Right lobe of liver (tissue), 6 donors: Measurements from ENCODE around the gene NAT8L. TPM values are rescaled to one million over a fixed set of nuclear protein-coding genes. Genes with fewer than 3 reads are reported as not detected.

Source experiments
- ATAC-seq, 4 donors: fragments of 200-7000 bp; cut with Tn5 transposase; one replicate each; pipeline ENCODE4 v1.9.1; 2020; ENCODE audit warnings: mild to moderate bottlenecking in 4 of 4, moderate library complexity in 4 of 4
- DNase-seq, 3 donors: peaks; one replicate each; pipeline ENCODE4 v3.0.0-alpha.2; 2020
- H3K27ac ChIP-seq, 3 donors: fragments of 200-600 bp; one replicate each; pipeline ENCODE4 v1.8.0; 2022
- H3K27me3 ChIP-seq, 2 donors: fragments of 200-600 bp; one replicate each; pipeline ENCODE4 v1.8.0; 2022
- H3K36me3 ChIP-seq, 4 donors: fragments of 200-600 bp; sonication (generic) in 1 of 4; one replicate each; pipeline versions ENCODE4 v1.5.1 to v1.8.0; 2017 to 2022; ENCODE audit warnings: control low read depth in 1 of 4
- H3K4me1 ChIP-seq, 4 donors: fragments of 200-600 bp; sonication (generic) in 1 of 4; one replicate each; pipeline versions ENCODE4 v1.5.1 to v1.8.0; 2017 to 2022; ENCODE audit warnings: control low read depth in 1 of 4
- H3K4me3 ChIP-seq, 3 donors: fragments of 200-600 bp; one replicate each; pipeline ENCODE4 v1.8.0; 2022
- H3K9me3 ChIP-seq, 4 donors: fragments of 200-600 bp; sonication (generic) in 1 of 4; one replicate each; pipeline versions ENCODE4 v1.5.1 to v1.8.0; 2017 to 2022; ENCODE audit warnings: control low read depth in 1 of 4
- POLR2A ChIP-seq: fragments of 450-650 bp; IDR thresholded peaks from one replicate; pipeline ENCODE4 v1.6.1; 2017; ENCODE audit warnings: antibody characterized with exemption, mild to moderate bottlenecking
- WGBS: methylation state at CpG from one replicate; pipeline ENCODE4 v1.1.6; 2018; ENCODE audit warnings: low coverage, low lambda C conversion rate; ENCODE audit not compliant: insufficient coverage; ENCODE audit errors: missing lambda C conversion rate; 5-methylcytosine and 5-hydroxymethylcytosine counted together
- intact Hi-C, 2 donors: fragments of 100-400 bp; cut with DNase I; formaldehyde crosslinking; loops; one replicate each; pipeline versions ENCODE4 v1.11.2 to v1.14.1; 2022
- total RNA-seq, 6 experiments: library from RNA; depleted of rRNA in 2 of 6; stranded (reverse); fragments of >200 nt in 2 of 6; fragmentation: NEBNext Ultra II Directional in 3 of 6; extraction: Animal tissue kit (Norgen Biotek cat#: 25700) in 3 of 6; gene quantifications; one replicate each; pipeline versions ENCODE4 v1.1.0 to v1.2.4, GENCODE V29; 2016 to 2023
- TF ChIP-seq, protein P1 (sequence below), 4 donors: fragments of 200-600 bp in 3 of 4; fragments of 450-650 bp in 1 of 4; IDR thresholded peaks; one replicate each; pipeline versions ENCODE4 v1.5.1 to v1.8.0; 2016 to 2022; ENCODE audit warnings: antibody characterized with exemption in 4 of 4, mild to moderate bottlenecking in 2 of 4
- donor health status: DM: no; HTN: yes; CAD: no.
- donor health status: DM: no; HTN: no; CAD: no.
- donor health status: DM: no; HTN: no; CAD: no.
- donor health status: DM: no; HTN: yes; CAD: no.
- donor health status: DM: no; HTN: yes; CAD: no.

The NAT8L gene
- total RNA-seq, 6 experiments from 2014 or later: 0.02 to 0.05 TPM; not detected in 4

DNA sequence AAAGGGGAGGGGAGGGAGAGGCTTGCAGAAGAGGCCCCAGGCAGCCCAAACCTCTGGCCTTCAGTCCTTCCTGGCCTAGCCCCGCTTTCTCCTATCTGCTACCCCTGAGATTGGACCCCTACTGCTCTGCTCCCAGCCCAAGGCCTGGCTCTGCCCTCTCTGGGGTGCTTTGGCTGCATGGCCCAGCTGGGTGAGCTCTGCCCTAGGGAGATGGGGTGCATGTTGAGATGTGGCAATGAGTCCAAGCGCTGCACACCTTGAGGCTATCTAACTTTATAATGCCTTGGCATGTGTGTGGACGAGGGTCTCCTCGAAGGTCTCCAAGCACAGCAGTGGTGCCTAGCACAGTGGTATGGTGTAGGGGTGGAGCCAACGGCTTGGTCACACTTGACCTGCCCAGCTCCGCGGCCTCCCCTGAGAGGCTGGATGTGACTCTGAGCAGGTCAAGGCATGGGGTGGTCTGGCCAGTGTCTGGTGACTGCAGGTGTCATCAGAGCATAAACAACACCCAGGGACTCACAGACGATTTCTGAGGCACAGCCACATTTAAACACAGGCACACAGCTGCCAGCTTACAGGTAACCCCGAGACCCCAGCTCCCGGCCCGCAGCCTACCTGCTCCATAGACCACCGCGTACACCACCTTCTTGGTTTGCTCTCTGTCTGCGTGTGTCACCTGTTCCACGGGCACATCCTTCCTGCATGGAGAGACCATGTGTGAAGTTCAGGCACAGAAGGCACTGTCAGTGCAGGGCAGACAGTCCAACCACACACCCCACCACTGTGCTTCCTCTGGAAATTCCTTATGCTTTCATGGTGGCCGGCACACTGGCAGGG is 36.3 kb downstream of the NAT8L start:
- intact Hi-C loops: no loop called here

DNA sequence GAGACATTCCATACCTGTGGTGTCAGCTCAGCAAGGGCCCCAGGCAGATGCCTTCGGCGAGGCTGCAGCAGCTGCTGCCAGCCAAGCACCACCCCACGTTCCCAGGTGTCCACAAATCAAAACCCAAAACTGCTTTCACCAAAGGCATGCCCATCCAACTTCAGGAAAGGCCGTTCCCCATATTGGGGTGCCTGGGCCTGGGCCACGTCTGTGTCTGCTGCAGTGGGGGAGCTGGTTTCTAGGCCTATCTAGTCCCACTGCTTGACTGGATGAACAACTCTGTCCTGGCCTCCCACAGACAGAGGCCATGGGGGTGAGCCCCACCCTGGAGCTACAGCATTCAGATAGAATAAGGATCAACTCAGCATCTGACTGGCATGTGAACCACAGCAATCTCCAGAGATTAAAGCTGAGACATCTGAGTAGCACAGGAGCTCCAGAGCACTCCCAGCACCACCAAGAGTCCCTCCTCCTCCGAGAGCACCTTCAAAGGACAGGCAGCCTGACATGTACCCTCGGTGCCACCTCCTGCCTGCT is 37.0 kb downstream of the NAT8L start:
- Histone ChIP-seq H3K27ac (no peak overlapping the region), H3K4me3 (no peak overlapping the region), H3K9me3 (no peaks in the 10 kb centered on the region), H3K4me1 (peaks cover 0 to 3% (median under 1%) of the 10 kb centered on the region in 4 donors), H3K36me3 (no peaks in the 10 kb centered on the region), H3K27me3 (no peaks in the 10 kb centered on the region)
- ATAC-seq (no peak), DNase-seq (no peak)
- intact Hi-C loops: no loop called here
- 83% methylated on average over 2 of the region's 7 CpGs for WGBS
- no peak for TF ChIP-seq POLR2A
- TF ChIP-seq, protein P1, sequence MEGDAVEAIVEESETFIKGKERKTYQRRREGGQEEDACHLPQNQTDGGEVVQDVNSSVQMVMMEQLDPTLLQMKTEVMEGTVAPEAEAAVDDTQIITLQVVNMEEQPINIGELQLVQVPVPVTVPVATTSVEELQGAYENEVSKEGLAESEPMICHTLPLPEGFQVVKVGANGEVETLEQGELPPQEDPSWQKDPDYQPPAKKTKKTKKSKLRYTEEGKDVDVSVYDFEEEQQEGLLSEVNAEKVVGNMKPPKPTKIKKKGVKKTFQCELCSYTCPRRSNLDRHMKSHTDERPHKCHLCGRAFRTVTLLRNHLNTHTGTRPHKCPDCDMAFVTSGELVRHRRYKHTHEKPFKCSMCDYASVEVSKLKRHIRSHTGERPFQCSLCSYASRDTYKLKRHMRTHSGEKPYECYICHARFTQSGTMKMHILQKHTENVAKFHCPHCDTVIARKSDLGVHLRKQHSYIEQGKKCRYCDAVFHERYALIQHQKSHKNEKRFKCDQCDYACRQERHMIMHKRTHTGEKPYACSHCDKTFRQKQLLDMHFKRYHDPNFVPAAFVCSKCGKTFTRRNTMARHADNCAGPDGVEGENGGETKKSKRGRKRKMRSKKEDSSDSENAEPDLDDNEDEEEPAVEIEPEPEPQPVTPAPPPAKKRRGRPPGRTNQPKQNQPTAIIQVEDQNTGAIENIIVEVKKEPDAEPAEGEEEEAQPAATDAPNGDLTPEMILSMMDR (IDR thresholded peaks at IDR 0.05): no peak

More for the DNA sequence above, 36.3 kb downstream of the NAT8L start:
- ATAC-seq: no peak
- TF ChIP-seq, protein P1 (IDR thresholded peaks at IDR 0.05): no peak
- TF ChIP-seq POLR2A: no peak
- Histone ChIP-seq H3K27ac (no peak overlapping the region), H3K27me3 (no peaks in the 10 kb centered on the region), H3K4me3 (no peak overlapping the region), H3K36me3 (no peaks in the 10 kb centered on the region), H3K9me3 (no peaks in the 10 kb centered on the region), H3K4me1 (peaks cover 0 to 7% (median 5%) of the 10 kb centered on the region in 4 donors)
- no CpG with 5 or more reads among the region's 16 CpGs for WGBS
- peak in 1 of 3 donors; percentile 39 for DNase-seq

DNA sequence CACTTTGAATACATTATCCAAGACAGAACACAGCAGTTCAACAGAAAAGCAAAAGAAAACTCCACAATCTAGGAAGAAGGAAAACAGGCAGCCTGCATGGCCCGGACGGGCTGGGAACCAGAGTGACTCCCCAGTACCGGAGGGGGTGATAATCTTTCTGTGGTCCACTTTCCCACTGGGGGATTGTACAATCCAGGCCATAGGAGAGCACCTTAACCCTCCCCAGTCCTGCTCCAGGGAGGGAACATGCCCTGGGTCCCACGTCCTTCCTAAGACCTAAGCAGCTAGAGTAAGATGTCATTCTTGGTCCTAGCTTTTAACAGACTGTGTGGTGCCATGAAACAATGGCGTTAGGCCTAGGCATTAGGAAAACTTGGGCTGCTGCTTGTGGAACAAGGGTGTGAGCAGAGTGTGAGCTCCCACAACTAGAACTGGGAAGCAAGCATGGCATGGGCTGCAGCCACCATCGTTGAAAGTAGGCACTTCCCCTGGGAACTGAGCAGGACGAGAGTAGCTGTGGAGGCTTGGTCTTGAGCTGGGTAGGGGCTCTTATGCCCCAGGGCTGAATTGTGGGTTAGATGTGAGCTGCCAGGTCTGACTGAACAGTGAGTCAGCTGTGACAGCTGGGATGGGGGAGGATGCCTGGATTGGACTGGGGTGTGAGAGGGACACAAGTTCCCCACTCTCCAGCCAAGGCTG is 42.4 kb downstream of the NAT8L start:
- no peak for DNase-seq
- Histone ChIP-seq H3K36me3 (no peaks in the 10 kb centered on the region), H3K27ac (no peak overlapping the region), H3K4me3 (no peak overlapping the region), H3K4me1 (no peaks in the 10 kb centered on the region), H3K27me3 (no peaks in the 10 kb centered on the region), H3K9me3 (peaks cover 0 to 3% (median 0%) of the 10 kb centered on the region in 4 donors)
- 95% methylated on average over 3 of the region's 7 CpGs for WGBS
- intact Hi-C loops: no loop called here
- ATAC-seq: no peak
- TF ChIP-seq POLR2A: no peak
- TF ChIP-seq, protein P1 (IDR thresholded peaks at IDR 0.05): no peak

DNA sequence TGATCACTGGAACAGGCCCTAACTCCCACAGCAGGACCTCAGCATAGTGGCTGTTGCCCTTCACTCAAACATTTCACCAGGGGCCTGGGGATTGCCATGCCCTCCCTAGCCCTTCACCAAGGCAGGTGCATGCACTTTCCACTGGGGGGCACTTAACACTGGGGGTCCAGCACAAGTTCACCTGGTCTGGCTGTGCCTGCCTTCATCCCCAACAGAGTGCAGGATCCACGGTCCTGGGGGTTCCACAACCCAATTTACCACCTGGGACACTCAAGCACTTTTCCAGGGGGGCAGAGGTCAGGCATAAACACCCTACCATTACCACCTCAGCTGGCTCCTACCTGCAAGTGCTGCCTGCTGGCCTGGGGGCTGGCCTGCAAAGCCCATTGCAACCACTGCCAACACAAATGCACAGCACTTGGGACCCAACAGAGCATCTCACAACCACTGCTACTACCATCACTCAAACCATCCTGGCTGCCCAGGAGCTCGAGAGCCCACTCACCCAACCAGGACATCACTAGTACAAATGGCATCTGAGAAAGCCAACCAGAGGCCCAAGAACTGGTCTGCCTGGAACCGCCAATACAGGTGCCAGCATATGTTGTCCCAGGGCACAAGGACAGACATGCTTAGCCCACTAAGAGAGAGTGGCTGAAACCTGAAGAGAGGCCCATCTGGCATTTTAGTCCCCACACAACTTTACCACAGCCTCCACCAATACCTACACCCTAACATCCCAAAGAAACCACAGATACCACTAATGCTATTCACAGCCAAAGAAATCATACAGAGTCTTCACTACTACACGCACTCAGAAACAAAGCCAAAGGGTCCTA is 43.1 kb downstream of the NAT8L start:
- no peaks in the 10 kb centered on the region for H3K36me3 ChIP-seq
- H3K4me1 ChIP-seq: no peaks in the 10 kb centered on the region
- no peak overlapping the region for H3K4me3 ChIP-seq
- intact Hi-C loops: no loop called here
- DNase-seq (no peak), ATAC-seq (peak in 1 of 4 donors; percentile 23)
- H3K27me3 ChIP-seq: no peaks in the 10 kb centered on the region
- no peak overlapping the region for H3K27ac ChIP-seq
- TF ChIP-seq, protein P1 (IDR thresholded peaks at IDR 0.05): no peak
- no peak for TF ChIP-seq POLR2A
- WGBS: 84% methylated on average over 2 of the region's 4 CpGs
- H3K9me3 ChIP-seq: peaks cover 0 to 3% (median 0%) of the 10 kb centered on the region in 4 donors
